Fibroblast of lung (primary cell): ENCODE results near the gene PLCXD1. TPM values are rescaled to one million over a fixed set of nuclear protein-coding genes. Genes with fewer than 3 reads are reported as not detected.

ENCODE experiments used
- DNase-seq, 2 donors: peaks; one replicate each; pipeline versions ENCODE4 v3.0.0 to v3.0.0-alpha.2; 2010; ENCODE audit warnings: low read depth in 2 of 2
- H2AFZ ChIP-seq: 2 replicates; pipeline ENCODE4 v1.5.1; 2012; ENCODE audit warnings: low read length, control low read depth, inconsistent platforms
- H3K27ac ChIP-seq: 2 replicates; pipeline ENCODE4 v1.5.1; 2011; ENCODE audit warnings: low read length, control low read depth; ENCODE audit not compliant: insufficient read depth
- H3K27me3 ChIP-seq: 2 replicates; pipeline ENCODE4 v1.5.1; 2011; ENCODE audit warnings: mild to moderate bottlenecking, low read length; ENCODE audit not compliant: control insufficient read depth, insufficient read depth
- H3K36me3 ChIP-seq: 2 replicates; pipeline ENCODE4 v1.5.1; 2011; ENCODE audit warnings: low read length; ENCODE audit not compliant: control insufficient read depth, insufficient read depth
- H3K4me1 ChIP-seq: 2 replicates; pipeline ENCODE4 v1.5.1; 2011; ENCODE audit warnings: low read length; ENCODE audit not compliant: control insufficient read depth, insufficient read depth; ENCODE audit errors: extremely low read depth
- H3K4me2 ChIP-seq: 2 replicates; pipeline ENCODE4 v1.5.1; 2011; ENCODE audit warnings: low read length, control low read depth; ENCODE audit not compliant: insufficient read depth; ENCODE audit errors: extremely low read depth
- H3K4me3 ChIP-seq, 4 experiments: fragments of 200-600 bp in 1 of 4; sonication (generic) in 1 of 4; replicated peaks in 1 of 4; 2 replicates each; pipeline ENCODE4 v1.5.1; 2011 to 2016; ENCODE audit warnings: low read length in 4 of 4, low read depth in 3 of 4, mild to moderate bottlenecking in 3 of 4, control low read depth in 2 of 4, inconsistent platforms in 1 of 4, mixed read lengths in 1 of 4; ENCODE audit not compliant: insufficient read depth in 1 of 4; ENCODE audit errors: control extremely low read depth in 1 of 4
- H3K79me2 ChIP-seq: 2 replicates; pipeline ENCODE4 v1.5.1; 2012; ENCODE audit warnings: mild to moderate bottlenecking, low read length, inconsistent platforms; ENCODE audit not compliant: control insufficient read depth, insufficient read depth
- H3K9ac ChIP-seq: 2 replicates; pipeline ENCODE4 v1.5.1; 2011; ENCODE audit warnings: mild to moderate bottlenecking, low read length, control low read depth; ENCODE audit not compliant: insufficient read depth
- H3K9me3 ChIP-seq: 2 replicates; pipeline ENCODE4 v1.5.1; 2012; ENCODE audit warnings: low read depth, low read length; ENCODE audit not compliant: control insufficient read depth, insufficient read depth
- H4K20me1 ChIP-seq: 2 replicates; pipeline ENCODE4 v1.5.1; 2011; ENCODE audit warnings: low read length; ENCODE audit not compliant: control insufficient read depth, insufficient read depth; ENCODE audit errors: extremely low read depth
- CTCF ChIP-seq, 2 donors: IDR thresholded peaks in 1 of 2; conservative IDR thresholded peaks in 1 of 2; 1 replicate in 1 of 2; 2 replicates in 1 of 2; pipeline ENCODE4 v1.5.1; 2011 to 2012; ENCODE audit warnings: low read length in 2 of 2, control low read depth in 1 of 2, inconsistent platforms in 1 of 2, low read depth in 1 of 2, mild to moderate bottlenecking in 1 of 2
- EZH2 ChIP-seq: IDR thresholded peaks from 2 replicates; pipeline ENCODE4 v1.5.1; 2012; ENCODE audit warnings: low read length, control low read depth, mild to moderate bottlenecking; ENCODE audit errors: missing control alignments
- polyA plus RNA-seq, 2 donors: library from polyadenylated mRNA; depleted of rRNA in 1 of 2; stranded (reverse) in 1 of 2; unstranded in 1 of 2; fragments of >200 nt; gene quantifications; 2 replicates each; pipeline ENCODE4 v1.2.1, GENCODE V29; 2011 to 2012; ENCODE audit warnings: missing spikeins in 1 of 2
- total RNA-seq: library from RNA; depleted of rRNA; stranded (reverse); fragments of >200 nt; gene quantifications from 2 replicates; pipeline ENCODE4 v1.2.1, GENCODE V29; 2014

PLCXD1 gene
- total and polyA plus RNA-seq, 2 donors (not counting 1 experiment from before 2014, with no cell fraction given): 4.3 to 10.9 TPM

- no peaks in the 10 kb centered on the region for H4K20me1 ChIP-seq
- no peaks in the 10 kb centered on the region for H3K36me3 ChIP-seq
- H3K4me3 ChIP-seq: no peak overlapping the region
- H3K9me3 ChIP-seq: no peaks in the 10 kb centered on the region
- no peak overlapping the region for H3K4me2 ChIP-seq
- no peak overlapping the region for H3K27ac ChIP-seq
- H2AFZ ChIP-seq: no peak overlapping the region
- no peaks in the 10 kb centered on the region for H3K27me3 ChIP-seq
- no peak overlapping the region for H3K9ac ChIP-seq
- TF ChIP-seq EZH2: no peak
- no peak for TF ChIP-seq CTCF (conservative IDR thresholded peaks at IDR 0.05 in 1 of 2, IDR thresholded peaks at IDR 0.05 in 1 of 2; ENCODE audit: low read depth in 1 of 2, low read length in 2 of 2)
- no peak for DNase-seq
- no peaks in the 10 kb centered on the region for H3K4me1 ChIP-seq
- H3K79me2 ChIP-seq: no peaks in the 10 kb centered on the region
Measured at GRCh38 chrX:270848-271367, 10.3 kb upstream of the PLCXD1 start.

- DNase-seq: no peak
- Histone ChIP-seq H3K79me2 (no peaks in the 10 kb centered on the region), H3K9ac (no peak overlapping the region), H3K4me1 (no peaks in the 10 kb centered on the region), H2AFZ (no peak overlapping the region), H3K9me3 (no peaks in the 10 kb centered on the region), H3K4me2 (no peak overlapping the region), H3K27me3 (no peaks in the 10 kb centered on the region), H3K4me3 (no peak overlapping the region), H3K27ac (no peak overlapping the region), H4K20me1 (no peaks in the 10 kb centered on the region), H3K36me3 (no peaks in the 10 kb centered on the region)
- TF ChIP-seq CTCF (conservative IDR thresholded peaks at IDR 0.05 in 1 of 2, IDR thresholded peaks at IDR 0.05 in 1 of 2; ENCODE audit: low read depth in 1 of 2, low read length in 2 of 2) (no peak), EZH2 (no peak)
Measured at GRCh38 chrX:274904-275475, 6.2 kb upstream of the PLCXD1 start.

DNA sequence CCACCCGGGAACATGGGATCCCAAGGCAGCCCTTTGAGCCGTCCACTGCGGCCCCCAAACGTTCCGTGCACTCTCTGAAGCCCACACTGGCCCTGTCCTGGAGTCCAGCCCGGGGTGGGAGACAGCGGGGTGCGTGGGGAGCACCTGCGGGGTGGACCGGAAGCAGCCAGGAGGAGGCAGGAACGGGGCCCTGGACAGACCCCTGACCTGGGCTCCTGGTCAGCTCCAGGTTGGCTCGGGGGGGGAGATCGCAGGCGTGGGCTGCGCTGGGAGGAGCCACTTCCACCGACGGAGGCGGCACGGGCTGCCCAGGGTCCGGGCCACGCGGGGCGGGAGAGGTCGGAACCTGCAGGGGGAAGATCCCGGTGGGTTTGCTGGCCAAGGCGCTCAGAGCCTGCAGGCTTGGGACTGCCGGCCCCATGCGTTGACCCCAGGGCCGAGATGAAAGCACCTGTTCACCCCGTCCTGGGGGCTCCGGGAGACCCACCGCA, 5.7 kb upstream of the PLCXD1 start:
- no peak overlapping the region for H3K27ac ChIP-seq
- no peak overlapping the region for H2AFZ ChIP-seq
- TF ChIP-seq CTCF (conservative IDR thresholded peaks at IDR 0.05 in 1 of 2, IDR thresholded peaks at IDR 0.05 in 1 of 2; ENCODE audit: low read depth in 1 of 2, low read length in 2 of 2): no peak
- TF ChIP-seq EZH2: no peak
- no peaks in the 10 kb centered on the region for H3K36me3 ChIP-seq
- no peak overlapping the region for H3K9ac ChIP-seq
- H3K27me3 ChIP-seq: no peaks in the 10 kb centered on the region
- DNase-seq: no peak
- no peaks in the 10 kb centered on the region for H3K9me3 ChIP-seq
- no peaks in the 10 kb centered on the region for H3K4me1 ChIP-seq
- no peak overlapping the region for H3K4me3 ChIP-seq
- H4K20me1 ChIP-seq: no peaks in the 10 kb centered on the region
- H3K4me2 ChIP-seq: no peak overlapping the region
- H3K79me2 ChIP-seq: no peaks in the 10 kb centered on the region
